Epithelial cell of proximal tubule (primary cell): ENCODE results near the gene TLL1. TPM values are rescaled to one million over a fixed set of nuclear protein-coding genes. Genes with fewer than 3 reads are reported as not detected.

Source experiments
- DNase-seq: peaks from one replicate; pipeline ENCODE4 v3.0.0-alpha.2; 2011; ENCODE audit warnings: low read depth
- H3K4me3 ChIP-seq: 2 replicates; pipeline ENCODE4 v1.5.1; 2011; ENCODE audit warnings: low read depth, mild to moderate bottlenecking, low read length
- total RNA-seq: library from RNA; depleted of rRNA; stranded (reverse); fragments of >200 nt; gene quantifications from 2 replicates; pipeline ENCODE4 v1.2.3, GENCODE V29; 2015
- TF ChIP-seq, protein P1 (sequence below): conservative IDR thresholded peaks from 2 replicates; pipeline ENCODE4 v1.5.1; 2012; ENCODE audit warnings: low read depth, mild to moderate bottlenecking, low read length

The TLL1 gene
- total RNA-seq, 1 donor from 2014 or later: 2.6 TPM

DNA sequence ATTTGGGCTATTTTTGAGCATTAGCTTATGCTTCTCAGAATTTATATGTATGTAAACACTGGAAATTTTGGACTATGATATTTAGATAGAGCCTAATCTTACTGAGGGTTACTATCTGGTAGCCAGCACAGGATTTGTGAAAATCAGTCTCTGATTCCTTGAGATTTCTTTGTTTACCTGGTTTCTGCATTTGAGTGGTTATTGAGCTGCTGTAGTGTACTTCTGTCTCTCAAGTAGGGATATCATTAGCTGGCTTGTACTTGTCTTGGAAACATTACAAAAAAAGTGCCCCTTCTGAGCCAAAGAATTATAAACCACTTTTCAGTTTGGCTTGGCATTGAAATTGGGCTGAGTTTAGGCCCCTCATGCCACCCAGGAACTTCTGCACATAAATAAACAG lies 49.7 kb downstream of the TLL1 start:
- TF ChIP-seq, protein P1, sequence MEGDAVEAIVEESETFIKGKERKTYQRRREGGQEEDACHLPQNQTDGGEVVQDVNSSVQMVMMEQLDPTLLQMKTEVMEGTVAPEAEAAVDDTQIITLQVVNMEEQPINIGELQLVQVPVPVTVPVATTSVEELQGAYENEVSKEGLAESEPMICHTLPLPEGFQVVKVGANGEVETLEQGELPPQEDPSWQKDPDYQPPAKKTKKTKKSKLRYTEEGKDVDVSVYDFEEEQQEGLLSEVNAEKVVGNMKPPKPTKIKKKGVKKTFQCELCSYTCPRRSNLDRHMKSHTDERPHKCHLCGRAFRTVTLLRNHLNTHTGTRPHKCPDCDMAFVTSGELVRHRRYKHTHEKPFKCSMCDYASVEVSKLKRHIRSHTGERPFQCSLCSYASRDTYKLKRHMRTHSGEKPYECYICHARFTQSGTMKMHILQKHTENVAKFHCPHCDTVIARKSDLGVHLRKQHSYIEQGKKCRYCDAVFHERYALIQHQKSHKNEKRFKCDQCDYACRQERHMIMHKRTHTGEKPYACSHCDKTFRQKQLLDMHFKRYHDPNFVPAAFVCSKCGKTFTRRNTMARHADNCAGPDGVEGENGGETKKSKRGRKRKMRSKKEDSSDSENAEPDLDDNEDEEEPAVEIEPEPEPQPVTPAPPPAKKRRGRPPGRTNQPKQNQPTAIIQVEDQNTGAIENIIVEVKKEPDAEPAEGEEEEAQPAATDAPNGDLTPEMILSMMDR: no peak
- H3K4me3 ChIP-seq: no peak overlapping the region
- DNase-seq: no peak

DNA sequence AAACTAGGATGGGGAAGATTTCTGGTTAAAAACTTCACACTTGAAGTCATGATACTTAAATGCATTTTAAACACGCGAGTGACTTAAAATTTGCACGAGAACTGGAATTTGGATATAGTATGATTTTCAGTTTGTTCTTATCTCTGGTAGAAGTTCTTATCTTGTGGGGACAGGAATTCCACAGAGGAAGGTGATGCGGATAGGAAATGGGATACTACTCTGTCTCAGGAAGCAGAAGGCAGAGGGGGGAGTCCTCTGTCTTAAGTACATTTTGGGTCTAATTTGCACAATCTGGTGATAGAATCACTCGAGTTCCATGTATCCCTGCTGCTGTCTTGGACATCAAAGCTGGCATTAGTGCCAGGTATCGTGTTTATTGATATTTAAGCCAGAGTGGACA lies 53.3 kb downstream of the TLL1 start:
- DNase-seq: no peak
- H3K4me3 ChIP-seq: no peak overlapping the region
- TF ChIP-seq, protein P1: no peak

DNA sequence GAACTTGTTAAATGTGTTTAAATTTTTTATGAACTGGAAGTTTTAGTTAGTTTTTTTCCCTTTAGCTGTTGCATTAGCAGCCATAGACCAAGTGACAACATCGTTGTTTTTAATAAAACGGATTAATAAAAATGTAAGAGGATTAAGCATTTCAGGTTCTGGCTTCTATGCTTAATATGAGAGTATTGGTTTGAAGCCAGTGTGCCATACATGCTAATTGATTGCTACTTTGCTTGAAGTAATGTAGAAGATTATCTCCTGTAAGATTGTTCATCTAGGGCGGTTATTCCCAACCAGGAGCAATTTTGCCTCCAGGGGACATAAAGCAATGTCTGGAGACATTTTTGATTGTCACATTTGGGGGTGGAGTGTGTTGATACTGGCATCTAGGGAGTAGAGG lies 54.3 kb downstream of the TLL1 start:
- TF ChIP-seq, protein P1: no peak
- no peak overlapping the region for H3K4me3 ChIP-seq
- DNase-seq: no peak

DNA sequence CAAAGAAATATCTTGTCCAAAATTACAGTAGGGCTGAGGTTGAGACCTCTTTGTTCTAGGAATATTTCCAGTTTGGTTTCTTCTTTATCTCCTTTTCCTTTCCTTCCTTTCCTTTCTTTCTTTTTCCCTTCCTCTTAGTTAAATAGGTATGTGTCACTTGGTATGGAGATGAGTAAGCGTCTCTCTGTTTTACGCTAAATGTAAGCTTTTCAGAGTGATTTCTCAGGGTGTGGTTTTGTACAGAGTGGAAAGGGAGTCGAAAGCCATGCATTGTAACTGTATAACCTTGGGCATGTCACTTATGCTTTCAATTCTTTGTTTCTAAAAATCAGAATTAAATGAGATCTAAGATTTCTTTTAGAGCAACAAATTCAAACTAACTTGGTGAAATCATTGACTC lies 54.8 kb downstream of the TLL1 start:
- H3K4me3 ChIP-seq: no peak overlapping the region
- DNase-seq: no peak
- TF ChIP-seq, protein P1: no peak

DNA sequence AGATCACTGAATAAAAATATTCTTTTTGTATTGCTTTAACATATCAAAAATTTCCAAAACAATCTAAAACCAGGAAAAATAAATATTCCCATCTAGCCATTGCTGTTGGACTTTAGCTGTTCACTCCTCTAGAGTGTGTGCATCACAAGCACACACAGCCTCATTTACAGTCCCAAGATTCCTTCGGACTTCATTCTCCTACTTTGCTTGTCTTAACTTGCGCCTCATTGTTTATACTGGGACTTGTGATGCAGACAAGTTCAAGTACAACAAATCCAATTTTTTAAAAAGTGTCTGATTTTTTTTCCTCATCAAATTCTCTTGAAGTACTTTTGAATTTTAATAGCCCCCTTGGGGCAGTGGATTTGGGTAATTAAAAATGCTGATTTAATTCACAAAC lies 55.6 kb downstream of the TLL1 start:
- DNase-seq: no peak
- no peak overlapping the region for H3K4me3 ChIP-seq
- TF ChIP-seq, protein P1: no peak

DNA sequence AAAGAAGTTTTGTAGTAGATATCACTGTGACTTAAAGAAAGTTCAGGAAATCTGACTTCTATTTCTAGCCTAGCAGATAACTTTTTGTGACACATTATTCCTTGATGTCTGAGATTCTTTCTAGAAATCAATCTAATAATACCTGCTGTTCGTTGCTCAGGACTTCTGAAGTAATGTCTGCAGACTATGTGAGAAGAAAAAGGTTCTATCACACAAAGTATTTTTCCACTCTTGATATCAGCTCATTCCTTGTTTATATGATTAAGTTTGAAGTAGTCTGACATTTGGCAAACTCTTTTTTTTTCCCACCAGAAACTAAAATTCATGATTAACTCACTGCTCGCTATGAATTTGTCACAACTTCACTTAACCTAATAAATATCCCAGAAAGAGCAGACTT lies 56.6 kb downstream of the TLL1 start:
- DNase-seq: no peak
- TF ChIP-seq, protein P1: no peak
- no peak overlapping the region for H3K4me3 ChIP-seq

DNA sequence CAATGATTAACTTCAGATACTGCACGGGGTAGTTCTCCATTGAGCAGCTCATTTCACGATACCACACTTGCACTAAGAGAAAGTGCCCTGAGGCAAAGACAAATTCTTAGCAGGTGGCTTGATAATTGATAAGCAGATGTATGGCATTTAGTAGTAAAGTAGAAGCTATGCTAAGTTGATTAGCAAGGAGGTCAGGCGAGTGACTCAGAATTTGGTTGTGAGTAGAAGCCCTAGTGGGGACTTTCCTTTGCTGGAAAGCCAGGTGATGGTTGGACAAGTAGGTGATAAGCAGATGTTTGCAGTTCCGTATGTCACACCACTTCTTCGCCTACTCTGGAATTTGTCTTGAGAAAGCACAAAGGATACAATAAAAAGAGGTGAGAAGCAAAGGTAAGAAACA lies 58.7 kb downstream of the TLL1 start:
- TF ChIP-seq, protein P1: no peak
- H3K4me3 ChIP-seq: no peak overlapping the region
- DNase-seq: no peak
